ENCODE results near the gene AKAP6. TPM values are rescaled to one million over a fixed set of nuclear protein-coding genes. Genes with fewer than 3 reads are reported as not detected.

The AKAP6 gene
- total RNA-seq, 1 experiment from 2014 or later = 1.1 TPM

- Histone ChIP-seq H2BK5ac (ENCODE audit: insufficient read length, low read length) (no peak overlapping the region), H3K79me1 (ENCODE audit: insufficient read depth, low read depth, low read length, poor library complexity, severe bottlenecking) (no peaks in the 10 kb centered on the region), H3K4me2 (ENCODE audit: insufficient read depth, insufficient read length, low read length) (no peak overlapping the region), H3K14ac (ENCODE audit: insufficient read depth, low read length) (no peak overlapping the region), H4K8ac (replicated peaks; ENCODE audit: insufficient read length, low read depth, low read length) (no peak overlapping the region), H3K4me1 (ENCODE audit: insufficient read depth, low read length) (no peaks in the 10 kb centered on the region), H4K5ac (ENCODE audit: insufficient read length, low read depth, low read length) (no peak overlapping the region), H2BK12ac (ENCODE audit: insufficient read length, low read depth, low read length) (no peak overlapping the region), H2BK20ac (ENCODE audit: low read depth, low read length, poor library complexity, severe bottlenecking) (no peak overlapping the region), H3K9me3 (ENCODE audit: control insufficient read depth, low read depth, low read length) (no peaks in the 10 kb centered on the region), H3K4ac (ENCODE audit: low read depth, low read length) (no peak overlapping the region), H2AK5ac (ENCODE audit: insufficient read length, low read length) (no peak overlapping the region), H2BK15ac (ENCODE audit: low read depth, low read length) (no peak overlapping the region), H3K27me3 (ENCODE audit: insufficient read depth, low read length) (no peaks in the 10 kb centered on the region), H3K23me2 (ENCODE audit: insufficient read length, low read depth, low read length, poor library complexity, severe bottlenecking) (no peaks in the 10 kb centered on the region), H3K18ac (ENCODE audit: insufficient read length, low read depth, low read length) (no peak overlapping the region), H3K23ac (ENCODE audit: insufficient read length, low read depth, low read length) (no peak overlapping the region), H2AFZ (ENCODE audit: low read length) (no peak overlapping the region), H4K20me1 (ENCODE audit: control insufficient read depth, insufficient read depth, insufficient read length) (no peaks in the 10 kb centered on the region), H3T11ph (ENCODE audit: low read length) (no peak overlapping the region), H2BK120ac (ENCODE audit: low read depth, low read length, poor library complexity, severe bottlenecking) (no peak overlapping the region), H3K56ac (ENCODE audit: insufficient read length, low read depth, low read length) (no peak overlapping the region), H3K27ac (ENCODE audit: insufficient read length, low read depth, low read length) (no peak overlapping the region), H3K9ac (ENCODE audit: extremely low read depth, insufficient read length, low read length) (no peak overlapping the region), H3K79me2 (ENCODE audit: insufficient read depth, low read length) (no peaks in the 10 kb centered on the region), H4K91ac (ENCODE audit: insufficient read length, low read depth, low read length) (no peak overlapping the region)
- no peak overlapping the region for H3K27ac Mint-ChIP-seq
- no peaks in the 10 kb centered on the region for H3K36me3 Mint-ChIP-seq (ENCODE audit: insufficient read depth in 1 of 3, low read depth in 3 of 3)
- H3K9me3 Mint-ChIP-seq = no peaks in the 10 kb centered on the region
- H3K4me1 Mint-ChIP-seq = peaks cover 3 to 4% of the 10 kb centered on the region in 2 experiments
- no peaks in the 10 kb centered on the region for H3K27me3 Mint-ChIP-seq (ENCODE audit: low read depth)
- no CpG with 5 or more reads among the region's 7 CpGs for WGBS (ENCODE audit: extremely low coverage, insufficient read length, low lambda C conversion rate)
- DNase-seq = no peak
- no peak overlapping the region for H3K4me3 Mint-ChIP-seq
- TF ChIP-seq, protein P1, sequence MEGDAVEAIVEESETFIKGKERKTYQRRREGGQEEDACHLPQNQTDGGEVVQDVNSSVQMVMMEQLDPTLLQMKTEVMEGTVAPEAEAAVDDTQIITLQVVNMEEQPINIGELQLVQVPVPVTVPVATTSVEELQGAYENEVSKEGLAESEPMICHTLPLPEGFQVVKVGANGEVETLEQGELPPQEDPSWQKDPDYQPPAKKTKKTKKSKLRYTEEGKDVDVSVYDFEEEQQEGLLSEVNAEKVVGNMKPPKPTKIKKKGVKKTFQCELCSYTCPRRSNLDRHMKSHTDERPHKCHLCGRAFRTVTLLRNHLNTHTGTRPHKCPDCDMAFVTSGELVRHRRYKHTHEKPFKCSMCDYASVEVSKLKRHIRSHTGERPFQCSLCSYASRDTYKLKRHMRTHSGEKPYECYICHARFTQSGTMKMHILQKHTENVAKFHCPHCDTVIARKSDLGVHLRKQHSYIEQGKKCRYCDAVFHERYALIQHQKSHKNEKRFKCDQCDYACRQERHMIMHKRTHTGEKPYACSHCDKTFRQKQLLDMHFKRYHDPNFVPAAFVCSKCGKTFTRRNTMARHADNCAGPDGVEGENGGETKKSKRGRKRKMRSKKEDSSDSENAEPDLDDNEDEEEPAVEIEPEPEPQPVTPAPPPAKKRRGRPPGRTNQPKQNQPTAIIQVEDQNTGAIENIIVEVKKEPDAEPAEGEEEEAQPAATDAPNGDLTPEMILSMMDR (conservative IDR thresholded peaks at IDR 0.05) = no peak
Measured at GRCh38 chr14:32821964-32822653, 493.0 kb downstream of the AKAP6 start.

Data from H9 (cell line).